Vagina (tissue), 2 donors: ENCODE data around the gene KLHL13. TPM values are rescaled to one million over a fixed set of nuclear protein-coding genes. Genes with fewer than 3 reads are reported as not detected.
A peak's percentile ranks its signal among the peaks of the same experiment; 100 is the strongest.

Experiments
- DNase-seq, 2 donors: peaks; one replicate each; pipeline ENCODE4 v3.0.0-alpha.2; 2017; ENCODE audit errors: extremely low spot score in 2 of 2
- H3K27ac ChIP-seq: fragments of 200-600 bp; sonication (generic); one replicate; pipeline ENCODE4 v1.5.1; 2019
- H3K27me3 ChIP-seq: fragments of 200-600 bp; sonication (generic); one replicate; pipeline ENCODE4 v1.5.1; 2019
- H3K36me3 ChIP-seq, 2 donors: fragments of 200-600 bp; sonication (generic); one replicate each; pipeline ENCODE4 v1.5.1; 2017 to 2019
- H3K4me1 ChIP-seq: fragments of 200-600 bp; sonication (generic); one replicate; pipeline ENCODE4 v1.5.1; 2019
- H3K4me3 ChIP-seq, 2 donors: fragments of 200-600 bp; sonication (generic); 1 replicate in 1 of 2; 2 replicates in 1 of 2; pipeline ENCODE4 v1.5.1; 2016 to 2019
- H3K9me3 ChIP-seq: fragments of 200-600 bp; sonication (generic); one replicate; pipeline ENCODE4 v1.5.1; 2019
- CTCF ChIP-seq, 3 experiments: fragments of 450-650 bp in 2 of 3; fragments of 200-600 bp in 1 of 3; sonication (generic) in 1 of 3; IDR thresholded peaks; one replicate each; pipeline ENCODE4 v1.5.1; 2017 to 2019; ENCODE audit warnings: antibody characterized with exemption in 3 of 3, mild to moderate bottlenecking in 2 of 3, moderate library complexity in 2 of 3
- POLR2A ChIP-seq, 2 donors: fragments of 450-650 bp; IDR thresholded peaks; one replicate each; pipeline ENCODE4 v1.6.1; 2017; ENCODE audit warnings: antibody characterized with exemption in 2 of 2, mild to moderate bottlenecking in 2 of 2, moderate library complexity in 2 of 2
- POLR2AphosphoS5 ChIP-seq, 2 donors: sonication (generic); formaldehyde crosslinking; IDR thresholded peaks; one replicate each; pipeline ENCODE4 v1.9.0; 2017; ENCODE audit warnings: antibody characterized with exemption in 2 of 2, mild to moderate bottlenecking in 2 of 2, low read depth in 1 of 2; ENCODE audit not compliant: insufficient read depth in 1 of 2
- intact Hi-C: fragments of 100-400 bp; cut with DNase I; formaldehyde crosslinking; loops from one replicate; pipeline ENCODE4 v1.15.1; 2023
- total RNA-seq: library from RNA; depleted of rRNA; stranded (reverse); fragments of >200 nt; gene quantifications from one replicate; pipeline ENCODE4 v1.2.3, GENCODE V29; 2016

KLHL13 gene
- total RNA-seq, 1 donor from 2014 or later: 10.6 TPM

GRCh38 chrX:117996918-117997480 is 119.6 kb downstream of the KLHL13 start:
- peak in 1 of 3 experiments; percentile 10 for TF ChIP-seq CTCF (IDR thresholded peaks at IDR 0.05)
- no peak for TF ChIP-seq POLR2A (IDR thresholded peaks at IDR 0.05)
- no peak overlapping the region for H3K4me3 ChIP-seq

GRCh38 chrX:117996408-117996807 is 120.2 kb downstream of the KLHL13 start:
- Histone ChIP-seq H3K27me3 (no peaks in the 10 kb centered on the region), H3K27ac (no peak overlapping the region), H3K36me3 (no peaks in the 10 kb centered on the region), H3K4me1 (no peaks in the 10 kb centered on the region), H3K9me3 (no peaks in the 10 kb centered on the region), H3K4me3 (no peak overlapping the region)
- intact Hi-C loops: no loop called here
- TF ChIP-seq POLR2A (IDR thresholded peaks at IDR 0.05): no peak
- no peak for TF ChIP-seq POLR2AphosphoS5 (IDR thresholded peaks at IDR 0.05; ENCODE audit: insufficient read depth in 1 of 2, low read depth in 1 of 2)
- TF ChIP-seq CTCF (IDR thresholded peaks at IDR 0.05): no peak
- DNase-seq: no peak

More at GRCh38 chrX:117996918-117997480, 119.6 kb downstream of the KLHL13 start:
- intact Hi-C loops: no loop called here
- Histone ChIP-seq H3K27ac (no peak overlapping the region), H3K27me3 (no peaks in the 10 kb centered on the region), H3K4me1 (no peaks in the 10 kb centered on the region), H3K9me3 (no peaks in the 10 kb centered on the region), H3K36me3 (no peaks in the 10 kb centered on the region)
- no peak for DNase-seq

GRCh38 chrX:117995378-117995777 is 121.2 kb downstream of the KLHL13 start:
- no peak for TF ChIP-seq POLR2AphosphoS5 (IDR thresholded peaks at IDR 0.05; ENCODE audit: insufficient read depth in 1 of 2, low read depth in 1 of 2)
- TF ChIP-seq CTCF (IDR thresholded peaks at IDR 0.05): no peak
- TF ChIP-seq POLR2A (IDR thresholded peaks at IDR 0.05): no peak
- no peaks in the 10 kb centered on the region for H3K36me3 ChIP-seq
- DNase-seq: no peak

GRCh38 chrX:117992192-117992723 is 124.4 kb downstream of the KLHL13 start:
- Histone ChIP-seq H3K9me3 (no peaks in the 10 kb centered on the region), H3K36me3 (no peaks in the 10 kb centered on the region), H3K4me1 (no peaks in the 10 kb centered on the region), H3K4me3 (no peak overlapping the region), H3K27me3 (no peaks in the 10 kb centered on the region), H3K27ac (no peak overlapping the region)
- intact Hi-C loops: no loop called here
- TF ChIP-seq POLR2AphosphoS5 (IDR thresholded peaks at IDR 0.05; ENCODE audit: insufficient read depth in 1 of 2, low read depth in 1 of 2) (no peak), CTCF (IDR thresholded peaks at IDR 0.05) (no peak), POLR2A (IDR thresholded peaks at IDR 0.05) (no peak)
- DNase-seq: no peak

More at GRCh38 chrX:117995378-117995777, 121.2 kb downstream of the KLHL13 start:
- H3K9me3 ChIP-seq: no peaks in the 10 kb centered on the region
- no peaks in the 10 kb centered on the region for H3K27me3 ChIP-seq
- H3K4me1 ChIP-seq: no peaks in the 10 kb centered on the region
- H3K4me3 ChIP-seq: no peak overlapping the region
- intact Hi-C loops: no loop called here
- no peak overlapping the region for H3K27ac ChIP-seq

- no peaks in the 10 kb centered on the region for H3K9me3 ChIP-seq
- intact Hi-C loops: no loop called here
- H3K27ac ChIP-seq: no peak overlapping the region
- DNase-seq: no peak
- TF ChIP-seq CTCF (IDR thresholded peaks at IDR 0.05) (no peak), POLR2A (IDR thresholded peaks at IDR 0.05) (no peak), POLR2AphosphoS5 (IDR thresholded peaks at IDR 0.05; ENCODE audit: insufficient read depth in 1 of 2, low read depth in 1 of 2) (no peak)
- H3K27me3 ChIP-seq: no peaks in the 10 kb centered on the region
- H3K4me1 ChIP-seq: no peaks in the 10 kb centered on the region
- no peak overlapping the region for H3K4me3 ChIP-seq
- no peaks in the 10 kb centered on the region for H3K36me3 ChIP-seq
Measured at GRCh38 chrX:117990438-117990837, 126.2 kb downstream of the KLHL13 start.
